Measurements from ENCODE around the gene SDSL. TPM values are rescaled to one million over a fixed set of nuclear protein-coding genes. Genes with fewer than 3 reads are reported as not detected.

The SDSL gene
- total RNA-seq, 1 experiment from 2014 or later = 0.46 TPM

- Mint-ChIP-seq H3K27ac (no peak overlapping the region), H3K9me3 (peaks cover 0 to 4% of the 10 kb centered on the region in 2 experiments; a peak in 3 of 5 replicates), H3K27me3 (ENCODE audit: low read depth) (peaks cover 21% of the 10 kb centered on the region), H3K4me3 (no peak overlapping the region), H3K4me1 (peaks cover 12 to 17% of the 10 kb centered on the region in 2 experiments), H3K36me3 (ENCODE audit: insufficient read depth in 1 of 3, low read depth in 3 of 3) (peaks cover 0 to 4% (median 0%) of the 10 kb centered on the region in 3 experiments; a peak in 1 of 7 replicates)
- Histone ChIP-seq H3K27ac (ENCODE audit: insufficient read length, low read depth, low read length) (no peak overlapping the region), H3K79me1 (ENCODE audit: insufficient read depth, low read depth, low read length, poor library complexity, severe bottlenecking) (no peaks in the 10 kb centered on the region), H2BK15ac (ENCODE audit: low read depth, low read length) (no peak overlapping the region), H3K4ac (ENCODE audit: low read depth, low read length) (no peak overlapping the region), H3K14ac (ENCODE audit: insufficient read depth, low read length) (no peak overlapping the region), H4K20me1 (ENCODE audit: control insufficient read depth, insufficient read depth, insufficient read length) (no peaks in the 10 kb centered on the region), H3K4me2 (ENCODE audit: insufficient read depth, insufficient read length, low read length) (no peak overlapping the region), H2BK120ac (ENCODE audit: low read depth, low read length, poor library complexity, severe bottlenecking) (no peak overlapping the region), H2BK5ac (ENCODE audit: insufficient read length, low read length) (no peak overlapping the region), H4K91ac (ENCODE audit: insufficient read length, low read depth, low read length) (no peak overlapping the region), H2AK5ac (ENCODE audit: insufficient read length, low read length) (no peak overlapping the region), H4K8ac (replicated peaks; ENCODE audit: insufficient read length, low read depth, low read length) (no peak overlapping the region), H3K56ac (ENCODE audit: insufficient read length, low read depth, low read length) (no peak overlapping the region), H3T11ph (ENCODE audit: low read length) (no peak overlapping the region), H2AFZ (ENCODE audit: low read length) (no peak overlapping the region), H3K4me1 (ENCODE audit: insufficient read depth, low read length) (no peaks in the 10 kb centered on the region), H2BK12ac (ENCODE audit: insufficient read length, low read depth, low read length) (no peak overlapping the region), H3K9me3 (ENCODE audit: control insufficient read depth, low read depth, low read length) (no peaks in the 10 kb centered on the region), H3K9ac (ENCODE audit: extremely low read depth, insufficient read length, low read length) (no peak overlapping the region), H3K23ac (ENCODE audit: insufficient read length, low read depth, low read length) (no peak overlapping the region), H2BK20ac (ENCODE audit: low read depth, low read length, poor library complexity, severe bottlenecking) (no peak overlapping the region), H3K27me3 (ENCODE audit: insufficient read depth, low read length) (no peaks in the 10 kb centered on the region), H3K18ac (ENCODE audit: insufficient read length, low read depth, low read length) (no peak overlapping the region), H3K79me2 (ENCODE audit: insufficient read depth, low read length) (no peaks in the 10 kb centered on the region), H4K5ac (ENCODE audit: insufficient read length, low read depth, low read length) (no peak overlapping the region), H3K23me2 (ENCODE audit: insufficient read length, low read depth, low read length, poor library complexity, severe bottlenecking) (no peaks in the 10 kb centered on the region)
- no peak for TF ChIP-seq CTCF (conservative IDR thresholded peaks at IDR 0.05)
- no CpG with 5 or more reads among the region's 9 CpGs for WGBS (ENCODE audit: extremely low coverage, insufficient read length, low lambda C conversion rate)
- no peak for DNase-seq
Observed at GRCh38 chr12:113427882-113428281, 5.7 kb downstream of the SDSL start.
